ENCODE results near the gene SHMT2.

DNA sequence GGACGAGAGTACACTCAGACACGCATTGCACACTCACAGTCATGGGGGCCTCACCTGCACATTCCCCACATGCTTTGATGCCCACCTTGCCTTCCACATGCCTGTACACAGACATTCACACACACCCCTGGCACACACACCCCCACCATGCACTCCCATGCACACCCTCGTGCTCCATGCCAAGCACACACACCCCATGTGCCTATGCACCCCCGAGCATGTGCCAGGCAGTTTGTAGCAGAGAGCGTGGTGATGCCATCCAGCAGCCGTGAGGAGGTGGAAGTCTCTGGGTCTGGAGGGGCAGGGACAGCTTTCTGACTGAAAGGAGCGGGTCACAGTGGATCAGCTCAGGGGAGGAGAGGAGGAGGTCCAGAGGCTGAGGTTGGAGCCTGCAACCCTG, 23.6 kb upstream of the SHMT2 start:
- TF ChIP-seq, protein P1, sequence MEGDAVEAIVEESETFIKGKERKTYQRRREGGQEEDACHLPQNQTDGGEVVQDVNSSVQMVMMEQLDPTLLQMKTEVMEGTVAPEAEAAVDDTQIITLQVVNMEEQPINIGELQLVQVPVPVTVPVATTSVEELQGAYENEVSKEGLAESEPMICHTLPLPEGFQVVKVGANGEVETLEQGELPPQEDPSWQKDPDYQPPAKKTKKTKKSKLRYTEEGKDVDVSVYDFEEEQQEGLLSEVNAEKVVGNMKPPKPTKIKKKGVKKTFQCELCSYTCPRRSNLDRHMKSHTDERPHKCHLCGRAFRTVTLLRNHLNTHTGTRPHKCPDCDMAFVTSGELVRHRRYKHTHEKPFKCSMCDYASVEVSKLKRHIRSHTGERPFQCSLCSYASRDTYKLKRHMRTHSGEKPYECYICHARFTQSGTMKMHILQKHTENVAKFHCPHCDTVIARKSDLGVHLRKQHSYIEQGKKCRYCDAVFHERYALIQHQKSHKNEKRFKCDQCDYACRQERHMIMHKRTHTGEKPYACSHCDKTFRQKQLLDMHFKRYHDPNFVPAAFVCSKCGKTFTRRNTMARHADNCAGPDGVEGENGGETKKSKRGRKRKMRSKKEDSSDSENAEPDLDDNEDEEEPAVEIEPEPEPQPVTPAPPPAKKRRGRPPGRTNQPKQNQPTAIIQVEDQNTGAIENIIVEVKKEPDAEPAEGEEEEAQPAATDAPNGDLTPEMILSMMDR (IDR thresholded peaks at IDR 0.05) = no peak
- TF ChIP-seq POLR2A (IDR thresholded peaks at IDR 0.05) (no peak), POLR2AphosphoS5 (IDR thresholded peaks at IDR 0.05) (no peak)

Data from prostate gland (tissue), 2 donors.